Measurements from ENCODE around the gene CAVIN2.

DNA sequence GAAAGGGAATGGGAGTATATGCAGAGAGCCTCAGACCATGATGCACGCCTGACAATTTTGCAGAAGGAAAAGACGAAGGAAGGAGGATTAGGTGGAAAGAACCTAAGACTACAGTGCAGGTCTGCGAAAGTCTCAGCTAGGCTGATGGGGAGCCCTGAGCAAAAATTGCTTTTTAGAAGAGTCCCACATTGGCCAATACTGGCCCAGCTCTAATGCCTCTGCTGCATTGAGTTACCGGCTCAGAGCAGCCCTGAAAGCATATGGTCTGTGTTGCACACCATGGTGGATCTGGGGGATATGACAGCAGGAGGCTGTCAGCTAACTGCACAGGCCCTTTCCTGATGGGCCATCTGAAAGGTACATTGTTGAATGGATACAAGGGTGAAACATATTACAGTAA, 48.3 kb upstream of the CAVIN2 start:
- no peak for TF ChIP-seq POLR2A (IDR thresholded peaks at IDR 0.05)
- TF ChIP-seq, protein P1, sequence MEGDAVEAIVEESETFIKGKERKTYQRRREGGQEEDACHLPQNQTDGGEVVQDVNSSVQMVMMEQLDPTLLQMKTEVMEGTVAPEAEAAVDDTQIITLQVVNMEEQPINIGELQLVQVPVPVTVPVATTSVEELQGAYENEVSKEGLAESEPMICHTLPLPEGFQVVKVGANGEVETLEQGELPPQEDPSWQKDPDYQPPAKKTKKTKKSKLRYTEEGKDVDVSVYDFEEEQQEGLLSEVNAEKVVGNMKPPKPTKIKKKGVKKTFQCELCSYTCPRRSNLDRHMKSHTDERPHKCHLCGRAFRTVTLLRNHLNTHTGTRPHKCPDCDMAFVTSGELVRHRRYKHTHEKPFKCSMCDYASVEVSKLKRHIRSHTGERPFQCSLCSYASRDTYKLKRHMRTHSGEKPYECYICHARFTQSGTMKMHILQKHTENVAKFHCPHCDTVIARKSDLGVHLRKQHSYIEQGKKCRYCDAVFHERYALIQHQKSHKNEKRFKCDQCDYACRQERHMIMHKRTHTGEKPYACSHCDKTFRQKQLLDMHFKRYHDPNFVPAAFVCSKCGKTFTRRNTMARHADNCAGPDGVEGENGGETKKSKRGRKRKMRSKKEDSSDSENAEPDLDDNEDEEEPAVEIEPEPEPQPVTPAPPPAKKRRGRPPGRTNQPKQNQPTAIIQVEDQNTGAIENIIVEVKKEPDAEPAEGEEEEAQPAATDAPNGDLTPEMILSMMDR (IDR thresholded peaks at IDR 0.05), result no peak

Data from body of pancreas (tissue), 4 donors.